ENCODE results near the gene RAD51B. TPM values are rescaled to one million over a fixed set of nuclear protein-coding genes. Genes with fewer than 3 reads are reported as not detected.

The RAD51B gene
- total RNA-seq, 1 experiment from 2014 or later, result 16.7 TPM

GRCh38 chr14:68508581-68508980, 689.0 kb downstream of the RAD51B start:
- Histone ChIP-seq H4K5ac (ENCODE audit: insufficient read length, low read depth, low read length) (no peak overlapping the region), H3K27me3 (ENCODE audit: insufficient read depth, low read length) (no peaks in the 10 kb centered on the region), H2AFZ (ENCODE audit: low read length) (no peak overlapping the region), H3K79me1 (ENCODE audit: insufficient read depth, low read depth, low read length, poor library complexity, severe bottlenecking) (no peaks in the 10 kb centered on the region), H4K20me1 (ENCODE audit: control insufficient read depth, insufficient read depth, insufficient read length) (no peaks in the 10 kb centered on the region), H2AK5ac (ENCODE audit: insufficient read length, low read length) (no peak overlapping the region), H3K79me2 (ENCODE audit: insufficient read depth, low read length) (no peaks in the 10 kb centered on the region), H2BK5ac (ENCODE audit: insufficient read length, low read length) (no peak overlapping the region), H2BK20ac (ENCODE audit: low read depth, low read length, poor library complexity, severe bottlenecking) (no peak overlapping the region), H3K18ac (ENCODE audit: insufficient read length, low read depth, low read length) (no peak overlapping the region), H2BK12ac (ENCODE audit: insufficient read length, low read depth, low read length) (no peak overlapping the region), H3K4me1 (ENCODE audit: insufficient read depth, low read length) (peaks cover 5% of the 10 kb centered on the region; the same call in 1 of the 2 replicates), H3T11ph (ENCODE audit: low read length) (no peak overlapping the region), H3K4ac (ENCODE audit: low read depth, low read length) (no peak overlapping the region), H3K56ac (ENCODE audit: insufficient read length, low read depth, low read length) (no peak overlapping the region), H4K8ac (replicated peaks; ENCODE audit: insufficient read length, low read depth, low read length) (no peak overlapping the region), H3K4me2 (ENCODE audit: insufficient read depth, insufficient read length, low read length) (no peak overlapping the region), H2BK15ac (ENCODE audit: low read depth, low read length) (no peak overlapping the region), H3K9ac (ENCODE audit: extremely low read depth, insufficient read length, low read length) (no peak overlapping the region), H3K14ac (ENCODE audit: insufficient read depth, low read length) (no peak overlapping the region), H3K23me2 (ENCODE audit: insufficient read length, low read depth, low read length, poor library complexity, severe bottlenecking) (no peaks in the 10 kb centered on the region), H2BK120ac (ENCODE audit: low read depth, low read length, poor library complexity, severe bottlenecking) (no peak overlapping the region), H3K9me3 (ENCODE audit: control insufficient read depth, low read depth, low read length) (no peaks in the 10 kb centered on the region), H3K23ac (ENCODE audit: insufficient read length, low read depth, low read length) (no peak overlapping the region), H4K91ac (ENCODE audit: insufficient read length, low read depth, low read length) (no peak overlapping the region), H3K27ac (ENCODE audit: insufficient read length, low read depth, low read length) (no peak overlapping the region)
- peaks cover 0 to 2% (median 0%) of the 10 kb centered on the region in 3 experiments; a peak in 2 of 7 replicates for H3K36me3 Mint-ChIP-seq (ENCODE audit: insufficient read depth in 1 of 3, low read depth in 3 of 3)
- peaks cover 24 to 30% of the 10 kb centered on the region in 2 experiments for H3K4me1 Mint-ChIP-seq
- TF ChIP-seq CTCF (conservative IDR thresholded peaks at IDR 0.05), result no peak
- no peaks in the 10 kb centered on the region; a peak in 1 of 5 replicates for H3K9me3 Mint-ChIP-seq
- no peaks in the 10 kb centered on the region for H3K27me3 Mint-ChIP-seq (ENCODE audit: low read depth)
- WGBS (ENCODE audit: extremely low coverage, insufficient read length, low lambda C conversion rate), result no CpG with 5 or more reads among the region's 2 CpGs
- no peak for DNase-seq
- H3K4me3 Mint-ChIP-seq, result no peak overlapping the region
- H3K27ac Mint-ChIP-seq, result no peak overlapping the region
